Skeletal muscle tissue (tissue), 4 donors: ENCODE measurements around the gene FAM184B. TPM values are rescaled to one million over a fixed set of nuclear protein-coding genes. Genes with fewer than 3 reads are reported as not detected.
A peak's percentile ranks its signal among the peaks of the same experiment; 100 is the strongest.

Experiments used
- H3K27ac ChIP-seq: one replicate; pipeline ENCODE4 v1.7.0; 2013; ENCODE audit warnings: mild to moderate bottlenecking, low read depth, low read length, inconsistent platforms
- H3K27me3 ChIP-seq, 3 donors: one replicate each; pipeline ENCODE4 v1.7.0; 2013; ENCODE audit warnings: low read length in 3 of 3; ENCODE audit not compliant: control insufficient read depth in 3 of 3, insufficient read depth in 3 of 3
- H3K36me3 ChIP-seq, 3 donors: one replicate each; pipeline ENCODE4 v1.7.0; 2013; ENCODE audit warnings: low read length in 3 of 3; ENCODE audit not compliant: control insufficient read depth in 3 of 3, insufficient read depth in 3 of 3
- H3K4me1 ChIP-seq, 3 donors: one replicate each; pipeline ENCODE4 v1.7.0; 2013; ENCODE audit warnings: low read length in 3 of 3, mild to moderate bottlenecking in 3 of 3; ENCODE audit not compliant: control insufficient read depth in 3 of 3, insufficient read depth in 3 of 3
- H3K4me3 ChIP-seq, 3 donors: one replicate each; pipeline ENCODE4 v1.7.0; 2013; ENCODE audit warnings: low read length in 3 of 3
- H3K9ac ChIP-seq, 3 donors: one replicate each; pipeline ENCODE4 v1.7.0; 2013; ENCODE audit warnings: low read length in 3 of 3, mild to moderate bottlenecking in 3 of 3, moderate library complexity in 2 of 3, low read depth in 1 of 3
- H3K9me3 ChIP-seq, 3 donors: one replicate each; pipeline ENCODE4 v1.7.0; 2013; ENCODE audit warnings: low read length in 3 of 3; ENCODE audit not compliant: control insufficient read depth in 3 of 3
- total RNA-seq: library from RNA; depleted of rRNA; stranded (reverse); fragments of >200 nt; gene quantifications from one replicate; pipeline ENCODE4 v1.2.3, GENCODE V29; 2014
- donor health status: Osteomylitis.

The FAM184B gene
- total RNA-seq, 1 donor from 2014 or later: 4.2 TPM

GRCh38 chr4:17762726-17763125 lies 18.7 kb downstream of the FAM184B start:
- no peak overlapping the region for H3K9ac ChIP-seq

GRCh38 chr4:17761062-17761461 lies 20.4 kb downstream of the FAM184B start:
- Histone ChIP-seq H3K36me3 (no peaks in the 10 kb centered on the region), H3K27me3 (no peaks in the 10 kb centered on the region), H3K27ac (no peak overlapping the region), H3K9ac (no peak overlapping the region), H3K4me1 (peaks cover 0 to 33% (median 14%) of the 10 kb centered on the region in 3 donors), H3K9me3 (no peaks in the 10 kb centered on the region), H3K4me3 (no peak overlapping the region)

More at GRCh38 chr4:17762726-17763125, 18.7 kb downstream of the FAM184B start:
- Histone ChIP-seq H3K27me3 (no peaks in the 10 kb centered on the region), H3K36me3 (no peaks in the 10 kb centered on the region), H3K9me3 (no peaks in the 10 kb centered on the region), H3K4me1 (peaks cover 0 to 33% (median 14%) of the 10 kb centered on the region in 3 donors), H3K4me3 (peak overlapping the region in 1 of 3 donors; percentile 4), H3K27ac (peak overlapping the region; percentile 32)

GRCh38 chr4:17760626-17761025 lies 20.8 kb downstream of the FAM184B start:
- no peaks in the 10 kb centered on the region for H3K27me3 ChIP-seq
- no peaks in the 10 kb centered on the region for H3K36me3 ChIP-seq
- H3K9ac ChIP-seq: no peak overlapping the region
- H3K9me3 ChIP-seq: no peaks in the 10 kb centered on the region
- H3K4me3 ChIP-seq: no peak overlapping the region
- no peak overlapping the region for H3K27ac ChIP-seq
- peaks cover 0 to 33% (median 14%) of the 10 kb centered on the region in 3 donors for H3K4me1 ChIP-seq

GRCh38 chr4:17758485-17758884 lies 22.9 kb downstream of the FAM184B start:
- no peaks in the 10 kb centered on the region for H3K36me3 ChIP-seq
- H3K9ac ChIP-seq: peak overlapping the region in 1 of 3 donors; percentile 12

GRCh38 chr4:17757621-17758020 lies 23.8 kb downstream of the FAM184B start:
- Histone ChIP-seq H3K9me3 (no peaks in the 10 kb centered on the region), H3K36me3 (no peaks in the 10 kb centered on the region), H3K9ac (no peak overlapping the region), H3K4me1 (peaks cover 0 to 23% (median 4%) of the 10 kb centered on the region in 3 donors), H3K4me3 (no peak overlapping the region), H3K27ac (no peak overlapping the region), H3K27me3 (no peaks in the 10 kb centered on the region)

More at GRCh38 chr4:17758485-17758884, 22.9 kb downstream of the FAM184B start:
- no peaks in the 10 kb centered on the region for H3K9me3 ChIP-seq
- H3K27me3 ChIP-seq: no peaks in the 10 kb centered on the region
- H3K4me3 ChIP-seq: no peak overlapping the region
- peak overlapping the region; percentile 8 for H3K27ac ChIP-seq
- peaks cover 0 to 24% (median 6%) of the 10 kb centered on the region in 3 donors for H3K4me1 ChIP-seq

GRCh38 chr4:17753646-17754045 lies 27.8 kb downstream of the FAM184B start:
- Histone ChIP-seq H3K4me3 (no peak overlapping the region), H3K27me3 (no peaks in the 10 kb centered on the region), H3K36me3 (no peaks in the 10 kb centered on the region), H3K4me1 (peaks cover 0 to 17% (median 0%) of the 10 kb centered on the region in 3 donors), H3K9ac (no peak overlapping the region), H3K27ac (no peak overlapping the region), H3K9me3 (no peaks in the 10 kb centered on the region)

GRCh38 chr4:17740702-17741101 lies 40.7 kb downstream of the FAM184B start:
- H3K4me1 ChIP-seq: peaks cover 0 to 8% (median 0%) of the 10 kb centered on the region in 3 donors
- H3K9me3 ChIP-seq: no peaks in the 10 kb centered on the region
- no peak overlapping the region for H3K9ac ChIP-seq

GRCh38 chr4:17736484-17736883 lies 44.9 kb downstream of the FAM184B start:
- Histone ChIP-seq H3K9me3 (no peaks in the 10 kb centered on the region), H3K4me1 (no peaks in the 10 kb centered on the region), H3K4me3 (no peak overlapping the region), H3K27me3 (no peaks in the 10 kb centered on the region), H3K9ac (no peak overlapping the region), H3K36me3 (no peaks in the 10 kb centered on the region), H3K27ac (no peak overlapping the region)

More at GRCh38 chr4:17740702-17741101, 40.7 kb downstream of the FAM184B start:
- H3K27me3 ChIP-seq: no peaks in the 10 kb centered on the region
- H3K36me3 ChIP-seq: no peaks in the 10 kb centered on the region
- H3K4me3 ChIP-seq: no peak overlapping the region
- no peak overlapping the region for H3K27ac ChIP-seq

GRCh38 chr4:17726911-17727310 lies 54.5 kb downstream of the FAM184B start:
- Histone ChIP-seq H3K27ac (no peak overlapping the region), H3K36me3 (no peaks in the 10 kb centered on the region)

GRCh38 chr4:17723648-17724047 lies 57.8 kb downstream of the FAM184B start:
- Histone ChIP-seq H3K36me3 (no peaks in the 10 kb centered on the region), H3K9me3 (no peaks in the 10 kb centered on the region), H3K9ac (no peak overlapping the region), H3K4me1 (no peaks in the 10 kb centered on the region), H3K27me3 (no peaks in the 10 kb centered on the region), H3K27ac (no peak overlapping the region), H3K4me3 (no peak overlapping the region)

More at GRCh38 chr4:17726911-17727310, 54.5 kb downstream of the FAM184B start:
- Histone ChIP-seq H3K4me3 (no peak overlapping the region), H3K4me1 (no peaks in the 10 kb centered on the region), H3K9ac (no peak overlapping the region), H3K9me3 (no peaks in the 10 kb centered on the region), H3K27me3 (no peaks in the 10 kb centered on the region)
